GM12874 (cell line): Measurements from ENCODE around the gene TOP2A.

Experiments used
- TF ChIP-seq, protein P1 (sequence below): IDR thresholded peaks from 2 replicates; pipeline ENCODE4 v1.5.1; 2011; ENCODE audit warnings: low read depth, mild to moderate bottlenecking, control low read depth, low read length, moderate library complexity; ENCODE audit not compliant: insufficient read depth

The TOP2A gene

GRCh38 chr17:40340327-40340726, 77.4 kb downstream of the TOP2A start:
- TF ChIP-seq, protein P1, sequence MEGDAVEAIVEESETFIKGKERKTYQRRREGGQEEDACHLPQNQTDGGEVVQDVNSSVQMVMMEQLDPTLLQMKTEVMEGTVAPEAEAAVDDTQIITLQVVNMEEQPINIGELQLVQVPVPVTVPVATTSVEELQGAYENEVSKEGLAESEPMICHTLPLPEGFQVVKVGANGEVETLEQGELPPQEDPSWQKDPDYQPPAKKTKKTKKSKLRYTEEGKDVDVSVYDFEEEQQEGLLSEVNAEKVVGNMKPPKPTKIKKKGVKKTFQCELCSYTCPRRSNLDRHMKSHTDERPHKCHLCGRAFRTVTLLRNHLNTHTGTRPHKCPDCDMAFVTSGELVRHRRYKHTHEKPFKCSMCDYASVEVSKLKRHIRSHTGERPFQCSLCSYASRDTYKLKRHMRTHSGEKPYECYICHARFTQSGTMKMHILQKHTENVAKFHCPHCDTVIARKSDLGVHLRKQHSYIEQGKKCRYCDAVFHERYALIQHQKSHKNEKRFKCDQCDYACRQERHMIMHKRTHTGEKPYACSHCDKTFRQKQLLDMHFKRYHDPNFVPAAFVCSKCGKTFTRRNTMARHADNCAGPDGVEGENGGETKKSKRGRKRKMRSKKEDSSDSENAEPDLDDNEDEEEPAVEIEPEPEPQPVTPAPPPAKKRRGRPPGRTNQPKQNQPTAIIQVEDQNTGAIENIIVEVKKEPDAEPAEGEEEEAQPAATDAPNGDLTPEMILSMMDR = no peak

DNA sequence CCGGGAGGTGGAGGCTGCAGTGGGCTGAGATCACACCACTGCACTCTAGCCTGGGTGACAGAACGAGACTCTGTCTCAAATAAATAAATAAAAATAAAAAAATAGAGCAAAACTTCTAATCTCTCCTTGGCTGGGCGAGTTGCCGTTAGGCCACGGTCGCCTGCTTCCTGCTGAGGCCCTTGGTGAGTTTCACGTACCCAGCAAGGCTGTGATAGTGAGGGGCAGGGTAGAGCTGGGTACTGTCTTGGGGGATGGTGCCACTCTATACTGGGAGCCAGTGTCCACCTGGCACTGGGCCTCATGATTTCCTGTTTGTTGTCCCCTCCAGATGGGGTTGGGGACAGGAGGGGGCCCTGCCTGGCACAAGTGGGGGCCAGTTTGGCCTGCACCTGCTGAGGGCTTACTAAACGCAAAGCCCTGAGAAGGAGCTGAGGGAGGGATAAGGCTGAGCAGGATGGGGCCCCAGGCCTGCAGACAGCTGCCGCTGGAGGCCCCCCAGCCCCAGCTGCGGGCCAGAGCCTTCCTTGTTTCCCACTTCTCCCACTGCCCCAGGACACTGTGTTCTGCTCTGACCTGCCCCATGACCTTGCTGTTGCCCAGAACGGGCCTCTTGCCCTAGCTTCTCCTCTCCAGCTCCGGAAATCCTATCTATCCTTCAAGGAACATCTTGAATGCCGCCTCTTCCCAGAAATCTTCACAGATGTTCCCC, 78.6 kb downstream of the TOP2A start:
- TF ChIP-seq, protein P1 = no peak
